A549 (cell line): ENCODE measurements around the gene SUPT3H. TPM values are rescaled to one million over a fixed set of nuclear protein-coding genes. Genes with fewer than 3 reads are reported as not detected.

Experiments
- ATAC-seq, 2 experiments: fragments of 200-7000 bp in 1 of 2; fragments of >200 bp in 1 of 2; cut with Nextera tagmentation in 1 of 2; cut with Tn5 transposase in 1 of 2; 3 replicates each; pipeline versions ENCODE4 v1.8.0 to v1.9.1; 2018 to 2020; ENCODE audit warnings: mild to moderate bottlenecking in 1 of 2, moderate library complexity in 1 of 2
- CTCF ChIA-PET: fragments of 300-600 bp; sonication (Branson Sonifier 250); formaldehyde crosslinking; extraction: SDS; loops from one replicate; lab custom pipeline; 2021; ENCODE audit warnings: antibody characterized with exemption, inconsistent platforms; lab: Yijun Ruan, JAX
- POLR2A ChIA-PET: fragments of 350-600 bp; formaldehyde crosslinking; extraction: SDS; loops from one replicate; lab custom pipeline; 2021; ENCODE audit warnings: antibody characterized with exemption, inconsistent platforms; lab: Yijun Ruan, JAX
- DNase-seq, 2 experiments: peaks; one replicate each; pipeline versions ENCODE4 v3.0.0 to v3.0.0-alpha.2; 2011 to 2016; ENCODE audit warnings: low read depth in 1 of 2, low spot score in 1 of 2
- FAIRE-seq: peaks from 2 replicates; lab custom pipeline; 2011; peaks lifted over from hg19 to GRCh38; lab: Jason Lieb, UNC
- H3K27ac ChIP-seq, 2 experiments: fragments of >200 bp; sonication (Bioruptor Twin); formaldehyde crosslinking; 3 replicates each; pipeline ENCODE4 v1.5.1; 2016 to 2017
- H3K4me1 ChIP-seq: fragments of >200 bp; sonication (Bioruptor Twin); formaldehyde crosslinking; 3 replicates; pipeline ENCODE4 v1.6.1; 2016
- H3K4me2 ChIP-seq: fragments of >200 bp; sonication (Bioruptor Twin); formaldehyde crosslinking; 3 replicates; pipeline ENCODE4 v1.6.1; 2016
- H3K4me3 ChIP-seq: fragments of >200 bp; sonication (Bioruptor Twin); formaldehyde crosslinking; 3 replicates; pipeline ENCODE4 v1.5.1; 2016
- H3K9me3 ChIP-seq: fragments of >200 bp; sonication (Bioruptor Twin); formaldehyde crosslinking; 3 replicates; pipeline ENCODE4 v1.6.1; 2016
- BHLHE40 ChIP-seq: IDR thresholded peaks from 2 replicates; pipeline ENCODE4 v1.6.1; 2012; ENCODE audit warnings: low read depth, low read length, inconsistent platforms
- CEBPB ChIP-seq, 2 experiments: fragments of >200 bp in 1 of 2; sonication (Bioruptor Twin) in 1 of 2; formaldehyde crosslinking in 1 of 2; IDR thresholded peaks; 2 replicates each; pipeline ENCODE4 v1.6.1; 2012 to 2016
- EHF ChIP-seq: fragments of 250-450 bp; sonication (Bioruptor Pico); IDR thresholded peaks from 2 replicates; pipeline ENCODE4 v1.5.0; 2020; ENCODE audit warnings: mild to moderate bottlenecking
- EP300 ChIP-seq, 2 experiments: fragments of >200 bp; sonication (Bioruptor Twin); formaldehyde crosslinking; IDR thresholded peaks; 2 replicates in 1 of 2; 3 replicates in 1 of 2; pipeline ENCODE4 v1.6.1; 2016 to 2017
- FOSL2 ChIP-seq, 2 experiments: fragments of 450-650 bp in 1 of 2; fragments of >200 bp in 1 of 2; sonication (Bioruptor Twin) in 1 of 2; formaldehyde crosslinking; IDR thresholded peaks; 2 replicates each; pipeline versions ENCODE4 v1.5.0 to v1.6.1; 2016 to 2020; ENCODE audit warnings: mild to moderate bottlenecking in 1 of 2, moderate library complexity in 1 of 2
- GATA3 ChIP-seq: IDR thresholded peaks from 2 replicates; pipeline ENCODE4 v1.6.1; 2012; ENCODE audit warnings: borderline replicate concordance
- HEYL ChIP-seq: fragments of 250-450 bp; sonication (Bioruptor Pico); IDR thresholded peaks from 2 replicates; pipeline ENCODE4 v1.8.0; 2021; ENCODE audit warnings: mild to moderate bottlenecking, moderate library complexity
- HMGXB4 ChIP-seq: fragments of 250-450 bp; sonication (Bioruptor Pico); IDR thresholded peaks from 2 replicates; pipeline ENCODE4 v1.5.0; 2021; ENCODE audit warnings: mild to moderate bottlenecking, moderate library complexity, borderline replicate concordance
- HOXA7 ChIP-seq: fragments of 250-450 bp; sonication (Bioruptor Pico); IDR thresholded peaks from 2 replicates; pipeline ENCODE4 v1.5.0; 2020; ENCODE audit warnings: mild to moderate bottlenecking, moderate library complexity
- HOXB5 ChIP-seq: fragments of 250-450 bp; sonication (Bioruptor Pico); IDR thresholded peaks from 2 replicates; pipeline ENCODE4 v1.5.0; 2020; ENCODE audit warnings: mild to moderate bottlenecking, moderate library complexity
- JUN ChIP-seq, 2 experiments: fragments of >200 bp; sonication (Bioruptor Twin); formaldehyde crosslinking; IDR thresholded peaks; 2 replicates in 1 of 2; 3 replicates in 1 of 2; pipeline ENCODE4 v1.6.1; 2016 to 2017
- KDM1A ChIP-seq: fragments of 200-600 bp; sonication (generic); IDR thresholded peaks from 2 replicates; pipeline ENCODE4 v1.6.1; 2016; ENCODE audit warnings: low read depth, mild to moderate bottlenecking
- KDM5A ChIP-seq: fragments of 200-600 bp; sonication (generic); IDR thresholded peaks from 2 replicates; pipeline ENCODE4 v1.6.1; 2016; ENCODE audit warnings: antibody characterized with exemption, mild to moderate bottlenecking
- MAX ChIP-seq: IDR thresholded peaks from 2 replicates; pipeline ENCODE4 v1.6.1; 2012
- MYC ChIP-seq: IDR thresholded peaks from 2 replicates; pipeline ENCODE4 v1.6.1; 2012; ENCODE audit warnings: mild to moderate bottlenecking, inconsistent platforms, low read length, improper control_type of control experiment, borderline replicate concordance
- NPAS2 ChIP-seq: fragments of 250-450 bp; sonication (Bioruptor Pico); IDR thresholded peaks from 2 replicates; pipeline ENCODE4 v1.8.0; 2022; ENCODE audit warnings: mild to moderate bottlenecking, moderate library complexity, borderline replicate concordance
- PBX3 ChIP-seq: IDR thresholded peaks from 2 replicates; pipeline ENCODE4 v1.6.1; 2012
- POLR2A ChIP-seq: IDR thresholded peaks from 2 replicates; pipeline ENCODE4 v1.6.1; 2012; ENCODE audit warnings: mild to moderate bottlenecking, low read length
- RCOR1 ChIP-seq: fragments of 150-350 bp; IDR thresholded peaks from 2 replicates; pipeline ENCODE4 v1.6.1; 2014; ENCODE audit warnings: antibody characterized with exemption, low read length, low read depth
- RFX5 ChIP-seq: fragments of 450-650 bp; IDR thresholded peaks from 2 replicates; pipeline ENCODE4 v1.7.1; 2014; ENCODE audit warnings: antibody characterized with exemption, mild to moderate bottlenecking, moderate library complexity
- SREBF2 ChIP-seq: fragments of 450-650 bp; IDR thresholded peaks from 2 replicates; pipeline ENCODE4 v1.6.1; 2014; ENCODE audit warnings: mild to moderate bottlenecking, moderate library complexity
- TFCP2L1 ChIP-seq: fragments of 250-450 bp; sonication (Bioruptor Pico); IDR thresholded peaks from 2 replicates; pipeline ENCODE4 v1.5.0; 2021; ENCODE audit warnings: mild to moderate bottlenecking
- TP53 ChIP-seq: fragments of 250-450 bp; sonication (Bioruptor Pico); IDR thresholded peaks from 2 replicates; pipeline ENCODE4 v1.5.0; 2021; ENCODE audit warnings: mild to moderate bottlenecking, moderate library complexity
- ZFP36 ChIP-seq: fragments of 450-650 bp; IDR thresholded peaks from 2 replicates; pipeline ENCODE4 v1.6.1; 2014; ENCODE audit warnings: borderline replicate concordance; ENCODE audit not compliant: partially characterized antibody
- ZSCAN20 ChIP-seq: fragments of 250-450 bp; sonication (Bioruptor Pico); IDR thresholded peaks from 2 replicates; pipeline ENCODE4 v1.8.0; 2022; ENCODE audit warnings: mild to moderate bottlenecking, moderate library complexity
- WGBS: methylation state at CpG from one replicate; pipeline ENCODE4 v1.1.6; 2017; ENCODE audit errors: missing lambda C conversion rate; 5-methylcytosine and 5-hydroxymethylcytosine counted together
- polyA plus RNA-seq, 4 experiments: library from polyadenylated mRNA; depleted of rRNA in 3 of 4; stranded (reverse); fragments of >200 nt; fragmentation: RNase III in 1 of 4; extraction: RNeasy Plus Mini Kit Qiagen cat#74134 plus additional on column Dnase treatment in 1 of 4; gene quantifications; 2 replicates in 3 of 4; 3 replicates in 1 of 4; pipeline ENCODE4 v1.2.3, GENCODE V29; 2011 to 2017
- TF ChIP-seq, protein P1 (sequence below): fragments of >200 bp; sonication (Bioruptor Twin); formaldehyde crosslinking; IDR thresholded peaks from 2 replicates; pipeline ENCODE4 v1.6.1; 2016
- TF ChIP-seq, protein P2 (sequence below): fragments of 450-650 bp; IDR thresholded peaks from 2 replicates; pipeline ENCODE4 v1.6.1; 2014; ENCODE audit warnings: antibody characterized with exemption
- TF ChIP-seq, protein P3 (sequence below): fragments of 150-350 bp; IDR thresholded peaks from 2 replicates; pipeline ENCODE4 v1.6.1; 2014; ENCODE audit warnings: low read depth, mild to moderate bottlenecking, low read length
- TF ChIP-seq, protein P4 (sequence below): fragments of 200-600 bp; sonication (generic); IDR thresholded peaks from 2 replicates; pipeline ENCODE4 v1.6.1; 2016; ENCODE audit warnings: antibody characterized with exemption, mild to moderate bottlenecking, moderate library complexity

SUPT3H gene
- polyA plus RNA-seq, 2 of the 4 experiments (the other 2 are of a cell fraction) = 4.3 to 6.2 TPM

DNA sequence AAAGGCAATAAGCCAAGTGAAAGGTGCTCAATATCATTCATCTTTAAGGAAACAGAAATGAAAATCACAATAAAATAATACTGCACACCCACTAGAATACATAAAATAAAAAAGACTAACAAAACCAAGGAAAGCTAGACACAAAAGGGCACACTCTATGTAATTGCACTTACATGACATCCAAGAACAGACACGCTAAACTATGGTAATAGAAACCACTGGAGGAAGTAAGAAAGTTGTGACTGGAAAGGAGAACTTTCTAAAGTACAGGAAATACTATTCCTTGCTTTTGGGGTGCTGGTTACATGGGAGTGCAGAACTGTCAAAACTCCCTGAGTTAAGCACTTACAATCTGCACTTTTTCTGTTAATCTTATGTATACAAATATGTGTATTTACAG is 303.3 kb downstream of the SUPT3H start:
- no peak overlapping the region for H3K4me3 ChIP-seq
- H3K27ac ChIP-seq = no peak overlapping the region
- no peak for TF ChIP-seq HOXB5
- TF ChIP-seq SREBF2 = no peak
- TF ChIP-seq KDM5A = no peak
- TF ChIP-seq MAX = no peak
- no peak for TF ChIP-seq JUN (IDR thresholded peaks at IDR 0.05)
- no peak for TF ChIP-seq MYC
- TF ChIP-seq RFX5 = no peak
- no peak for TF ChIP-seq HMGXB4 (CRISPR knock-in tag)
- TF ChIP-seq, protein P1, sequence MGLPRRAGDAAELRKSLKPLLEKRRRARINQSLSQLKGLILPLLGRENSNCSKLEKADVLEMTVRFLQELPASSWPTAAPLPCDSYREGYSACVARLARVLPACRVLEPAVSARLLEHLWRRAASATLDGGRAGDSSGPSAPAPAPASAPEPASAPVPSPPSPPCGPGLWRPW = no peak
- no peak for TF ChIP-seq ZSCAN20 (CRISPR knock-in tag)
- no peak for TF ChIP-seq POLR2A
- TF ChIP-seq NPAS2 (CRISPR knock-in tag) = no peak
- TF ChIP-seq BHLHE40 = no peak
- no peak for TF ChIP-seq KDM1A
- TF ChIP-seq FOSL2 (IDR thresholded peaks at IDR 0.05) = no peak
- no peak for TF ChIP-seq FOSL2 (CRISPR knock-in tag; IDR thresholded peaks at IDR 0.05)
- TF ChIP-seq, protein P2, sequence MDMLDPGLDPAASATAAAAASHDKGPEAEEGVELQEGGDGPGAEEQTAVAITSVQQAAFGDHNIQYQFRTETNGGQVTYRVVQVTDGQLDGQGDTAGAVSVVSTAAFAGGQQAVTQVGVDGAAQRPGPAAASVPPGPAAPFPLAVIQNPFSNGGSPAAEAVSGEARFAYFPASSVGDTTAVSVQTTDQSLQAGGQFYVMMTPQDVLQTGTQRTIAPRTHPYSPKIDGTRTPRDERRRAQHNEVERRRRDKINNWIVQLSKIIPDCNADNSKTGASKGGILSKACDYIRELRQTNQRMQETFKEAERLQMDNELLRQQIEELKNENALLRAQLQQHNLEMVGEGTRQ = no peak
- no peak for TF ChIP-seq RCOR1
- no peak for TF ChIP-seq HEYL (CRISPR knock-in tag)
- no peak for TF ChIP-seq ZFP36
- TF ChIP-seq PBX3 = no peak
- H3K4me1 ChIP-seq = 0 out of 3 replicates have a peak, but pooled peaks cover 3% of the 10 kb centered on the region
- ATAC-seq (no peak), DNase-seq (no peak), FAIRE-seq (no peak)
- H3K9me3 ChIP-seq = no peaks in the 10 kb centered on the region
- H3K4me2 ChIP-seq = no peak overlapping the region
- ChIA-PET POLR2A (no interaction called here), CTCF (no interaction called here)
- WGBS = 63% methylated on average over 1 of the region's 1 CpG

GRCh38 chr6:45073771-45074170 is 304.0 kb downstream of the SUPT3H start:
- H3K9me3 ChIP-seq = no peaks in the 10 kb centered on the region
- H3K4me2 ChIP-seq = no peak overlapping the region
- H3K4me3 ChIP-seq = no peak overlapping the region
- FAIRE-seq (no peak), DNase-seq (no peak), ATAC-seq (no peak)
- CTCF ChIA-PET = no interaction called here
- POLR2A ChIA-PET = no interaction called here
- H3K27ac ChIP-seq = no peak overlapping the region
- H3K4me1 ChIP-seq = 0 out of 3 replicates have a peak, but pooled peaks cover 3% of the 10 kb centered on the region
- TF ChIP-seq MYC (no peak), CEBPB (IDR thresholded peaks at IDR 0.05) (no peak), TP53 (CRISPR knock-in tag) (no peak), RFX5 (no peak), GATA3 (no peak), EP300 (IDR thresholded peaks at IDR 0.05) (no peak), HOXA7 (CRISPR knock-in tag) (no peak), BHLHE40 (no peak), EHF (no peak), TFCP2L1 (no peak), FOSL2 (IDR thresholded peaks at IDR 0.05) (no peak), FOSL2 (CRISPR knock-in tag; IDR thresholded peaks at IDR 0.05) (no peak)
- TF ChIP-seq, protein P2 = no peak
- TF ChIP-seq, protein P3, sequence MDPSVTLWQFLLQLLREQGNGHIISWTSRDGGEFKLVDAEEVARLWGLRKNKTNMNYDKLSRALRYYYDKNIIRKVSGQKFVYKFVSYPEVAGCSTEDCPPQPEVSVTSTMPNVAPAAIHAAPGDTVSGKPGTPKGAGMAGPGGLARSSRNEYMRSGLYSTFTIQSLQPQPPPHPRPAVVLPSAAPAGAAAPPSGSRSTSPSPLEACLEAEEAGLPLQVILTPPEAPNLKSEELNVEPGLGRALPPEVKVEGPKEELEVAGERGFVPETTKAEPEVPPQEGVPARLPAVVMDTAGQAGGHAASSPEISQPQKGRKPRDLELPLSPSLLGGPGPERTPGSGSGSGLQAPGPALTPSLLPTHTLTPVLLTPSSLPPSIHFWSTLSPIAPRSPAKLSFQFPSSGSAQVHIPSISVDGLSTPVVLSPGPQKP = no peak
- TF ChIP-seq, protein P4, sequence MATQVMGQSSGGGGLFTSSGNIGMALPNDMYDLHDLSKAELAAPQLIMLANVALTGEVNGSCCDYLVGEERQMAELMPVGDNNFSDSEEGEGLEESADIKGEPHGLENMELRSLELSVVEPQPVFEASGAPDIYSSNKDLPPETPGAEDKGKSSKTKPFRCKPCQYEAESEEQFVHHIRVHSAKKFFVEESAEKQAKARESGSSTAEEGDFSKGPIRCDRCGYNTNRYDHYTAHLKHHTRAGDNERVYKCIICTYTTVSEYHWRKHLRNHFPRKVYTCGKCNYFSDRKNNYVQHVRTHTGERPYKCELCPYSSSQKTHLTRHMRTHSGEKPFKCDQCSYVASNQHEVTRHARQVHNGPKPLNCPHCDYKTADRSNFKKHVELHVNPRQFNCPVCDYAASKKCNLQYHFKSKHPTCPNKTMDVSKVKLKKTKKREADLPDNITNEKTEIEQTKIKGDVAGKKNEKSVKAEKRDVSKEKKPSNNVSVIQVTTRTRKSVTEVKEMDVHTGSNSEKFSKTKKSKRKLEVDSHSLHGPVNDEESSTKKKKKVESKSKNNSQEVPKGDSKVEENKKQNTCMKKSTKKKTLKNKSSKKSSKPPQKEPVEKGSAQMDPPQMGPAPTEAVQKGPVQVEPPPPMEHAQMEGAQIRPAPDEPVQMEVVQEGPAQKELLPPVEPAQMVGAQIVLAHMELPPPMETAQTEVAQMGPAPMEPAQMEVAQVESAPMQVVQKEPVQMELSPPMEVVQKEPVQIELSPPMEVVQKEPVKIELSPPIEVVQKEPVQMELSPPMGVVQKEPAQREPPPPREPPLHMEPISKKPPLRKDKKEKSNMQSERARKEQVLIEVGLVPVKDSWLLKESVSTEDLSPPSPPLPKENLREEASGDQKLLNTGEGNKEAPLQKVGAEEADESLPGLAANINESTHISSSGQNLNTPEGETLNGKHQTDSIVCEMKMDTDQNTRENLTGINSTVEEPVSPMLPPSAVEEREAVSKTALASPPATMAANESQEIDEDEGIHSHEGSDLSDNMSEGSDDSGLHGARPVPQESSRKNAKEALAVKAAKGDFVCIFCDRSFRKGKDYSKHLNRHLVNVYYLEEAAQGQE = no peak
- TF ChIP-seq, protein P1 = no peak
